GM18519 (cell line): ENCODE data around the gene DTX3L.
"Not testable (repeated sequence)": the region's sequence is repeated elsewhere in the genome, so short reads cannot be mapped to it uniquely, and the experiment has no call there.

Experiments used
- ATAC-seq: cut with Tn5 transposase; IDR thresholded peaks from one replicate; pipeline ENCODE4 v1.9.1; 2021; ENCODE audit warnings: mild to moderate bottlenecking, moderate library complexity; ENCODE audit not compliant: unreplicated experiment, low FRiP score

The DTX3L gene

GRCh38 chr3:122560680-122561079, 3.5 kb upstream of the DTX3L start:
- ATAC-seq = no peak

DNA sequence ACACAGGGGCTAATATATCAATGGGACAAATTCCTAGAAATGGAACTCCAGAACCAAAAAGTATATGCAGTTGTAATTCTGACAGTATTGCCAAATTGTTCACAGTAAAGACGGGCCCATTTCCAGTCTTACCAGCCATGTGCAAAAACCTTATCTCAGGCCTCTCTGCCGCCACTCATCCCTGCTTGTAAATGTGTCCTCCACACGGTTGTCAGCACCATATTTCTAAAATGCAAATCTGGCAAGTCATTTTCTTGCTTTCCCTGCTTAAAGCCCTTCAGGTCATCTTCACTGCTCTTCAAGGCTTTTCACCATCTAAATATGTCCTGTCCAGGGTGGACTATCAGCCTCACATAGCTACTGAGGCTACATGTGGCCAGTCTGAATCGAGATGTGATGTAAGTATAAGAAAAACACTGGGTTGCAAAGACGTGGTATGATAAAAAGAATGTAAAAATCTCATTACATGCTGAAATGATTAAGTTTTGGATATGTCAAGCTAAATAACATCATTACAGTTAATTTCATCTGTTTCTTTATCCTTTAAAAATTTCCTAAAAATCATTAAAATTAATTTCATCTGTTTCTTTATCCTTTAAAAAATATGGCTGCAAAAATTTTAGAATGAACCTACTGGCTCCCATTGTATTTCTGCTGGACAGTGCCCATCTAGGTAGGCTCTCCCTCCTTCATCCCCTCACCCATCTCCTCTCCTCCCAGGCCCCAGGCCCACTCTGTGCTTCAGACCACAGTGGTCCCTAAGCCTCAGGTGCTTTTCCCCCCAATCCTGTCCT, 1.0 kb upstream of the DTX3L start:
- ATAC-seq = no peak

- no peak for ATAC-seq
Measured at GRCh38 chr3:122563717-122564025, 467 bp upstream of the DTX3L start.

GRCh38 chr3:122568131-122568530, 4.0 kb downstream of the DTX3L start:
- not testable (repeated sequence) for ATAC-seq

DNA sequence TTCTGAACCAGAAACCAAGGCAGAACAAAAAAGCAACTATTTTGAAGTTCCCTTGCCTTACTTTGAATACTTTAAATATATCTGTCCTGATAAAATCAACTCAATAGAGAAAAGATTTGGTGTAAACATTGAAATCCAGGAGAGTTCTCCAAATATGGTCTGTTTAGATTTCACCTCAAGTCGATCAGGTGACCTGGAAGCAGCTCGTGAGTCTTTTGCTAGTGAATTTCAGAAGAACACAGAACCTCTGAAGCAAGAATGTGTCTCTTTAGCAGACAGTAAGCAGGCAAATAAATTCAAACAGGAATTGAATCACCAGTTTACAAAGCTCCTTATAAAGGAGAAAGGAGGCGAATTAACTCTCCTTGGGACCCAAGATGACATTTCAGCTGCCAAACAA, 4.6 kb downstream of the DTX3L start:
- ATAC-seq = no peak

- ATAC-seq = no peak
Measured at GRCh38 chr3:122572940-122573412, 8.8 kb downstream of the DTX3L start.

- peak; percentile 75 for ATAC-seq
Measured at GRCh38 chr3:122576174-122576940, 12.2 kb downstream of the DTX3L start.

GRCh38 chr3:122577409-122578031, 13.4 kb downstream of the DTX3L start, which contains the start of gene PARP15:
Gene PARP15, plus strand, starts transcription at chr3:122577650. Its CDS starts 18 bp downstream, at chr3:122577668.
- ATAC-seq = no peak

GRCh38 chr3:122578069-122578740, 14.1 kb downstream of the DTX3L start:
- ATAC-seq = no peak

DNA sequence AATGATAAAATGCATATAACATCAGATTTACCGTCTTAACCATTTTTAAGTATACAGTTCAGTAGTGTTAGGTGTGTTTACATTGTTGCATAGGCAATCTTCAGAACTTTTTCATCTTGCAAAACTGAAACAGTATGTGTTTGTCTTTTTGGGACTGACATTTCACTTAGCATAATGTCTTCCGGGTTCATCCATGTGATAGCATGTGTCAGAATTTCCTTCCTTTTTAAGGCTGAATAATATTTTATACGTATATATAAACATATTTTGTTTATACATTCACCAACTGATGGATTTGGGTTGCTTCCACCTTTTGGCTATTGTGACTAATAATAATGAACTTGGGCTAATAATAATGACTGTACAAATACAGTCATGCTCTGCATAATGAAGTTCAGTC, 16.3 kb downstream of the DTX3L start:
- ATAC-seq = no peak

GRCh38 chr3:122581622-122582021, 17.5 kb downstream of the DTX3L start:
- ATAC-seq = no peak

DNA sequence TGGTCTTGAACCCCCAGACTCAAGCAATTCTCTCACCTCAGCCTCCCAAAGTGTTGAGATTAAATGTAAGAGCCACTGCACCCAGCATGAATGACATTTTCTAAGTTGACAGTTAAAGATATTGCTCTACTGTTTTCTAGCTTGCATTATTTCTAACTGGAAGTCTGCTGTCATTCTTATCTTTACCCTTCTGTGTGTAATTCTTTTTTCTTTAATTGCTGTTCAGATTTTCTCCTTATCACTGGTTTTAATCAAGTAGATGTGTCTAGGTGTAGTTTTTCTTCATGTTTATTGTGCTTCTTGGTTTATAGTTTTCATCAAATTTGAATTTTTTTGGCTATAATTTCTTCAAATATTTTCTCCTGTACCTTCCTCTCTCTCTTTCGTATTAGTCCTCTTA, 18.3 kb downstream of the DTX3L start:
- ATAC-seq = no peak

DNA sequence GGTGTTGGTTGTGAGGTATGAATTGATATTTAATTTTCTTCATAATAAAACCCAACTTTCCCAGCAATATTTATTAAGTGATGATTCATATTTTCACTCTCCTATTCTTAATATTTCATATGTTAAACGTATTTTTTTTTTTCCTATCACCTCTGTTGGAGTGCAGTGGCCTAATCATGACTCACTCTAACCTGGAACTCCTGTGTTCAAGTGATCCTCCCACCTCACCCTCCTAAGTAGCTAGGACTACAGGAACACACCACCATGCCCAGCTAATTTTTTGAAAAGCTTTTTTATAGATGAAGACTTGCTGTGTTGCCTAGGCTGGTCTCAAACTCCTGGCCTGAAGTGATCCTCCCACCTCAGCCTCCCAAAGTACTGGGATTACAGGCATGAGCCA, 22.0 kb downstream of the DTX3L start:
- ATAC-seq = no peak

GRCh38 chr3:122586773-122587485, 22.8 kb downstream of the DTX3L start:
- ATAC-seq = no peak

- no peak for ATAC-seq
Measured at GRCh38 chr3:122587572-122587971, 23.4 kb downstream of the DTX3L start.

GRCh38 chr3:122589297-122589696, 25.2 kb downstream of the DTX3L start:
- no peak for ATAC-seq

- ATAC-seq = no peak
Measured at GRCh38 chr3:122590610-122591009, 26.5 kb downstream of the DTX3L start.

DNA sequence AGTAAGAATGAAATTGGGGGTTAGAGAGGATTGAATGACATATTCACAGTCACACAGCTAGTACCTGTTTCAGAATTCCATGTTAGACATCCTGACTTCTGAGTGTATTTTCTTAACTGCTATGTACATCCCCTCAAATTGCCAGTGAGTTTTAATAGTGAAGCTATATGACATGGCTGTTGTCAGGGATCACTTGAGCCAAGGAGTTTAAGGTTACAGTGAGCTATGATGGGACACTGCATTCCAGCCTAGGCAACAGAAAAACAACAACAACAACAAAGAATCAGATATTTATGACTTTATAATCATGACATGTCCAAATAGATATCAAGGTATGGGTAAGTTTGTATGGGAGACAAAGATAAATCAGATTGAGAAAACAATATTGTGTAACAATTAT, 29.9 kb downstream of the DTX3L start:
- ATAC-seq = no peak

GRCh38 chr3:122598151-122598550, 34.0 kb downstream of the DTX3L start:
- no peak for ATAC-seq

GRCh38 chr3:122598556-122598955, 34.4 kb downstream of the DTX3L start:
- ATAC-seq = no peak
